Right lobe of liver (tissue), 6 donors: ENCODE results near the gene CCDC185. TPM values are rescaled to one million over a fixed set of nuclear protein-coding genes. Genes with fewer than 3 reads are reported as not detected.

Experiments used
- ATAC-seq, 4 donors: fragments of 200-7000 bp; cut with Tn5 transposase; one replicate each; pipeline ENCODE4 v1.9.1; 2020; ENCODE audit warnings: mild to moderate bottlenecking in 4 of 4, moderate library complexity in 4 of 4
- DNase-seq, 3 donors: peaks; one replicate each; pipeline ENCODE4 v3.0.0-alpha.2; 2020
- H3K27ac ChIP-seq, 3 donors: fragments of 200-600 bp; one replicate each; pipeline ENCODE4 v1.8.0; 2022
- H3K27me3 ChIP-seq, 2 donors: fragments of 200-600 bp; one replicate each; pipeline ENCODE4 v1.8.0; 2022
- H3K36me3 ChIP-seq, 4 donors: fragments of 200-600 bp; sonication (generic) in 1 of 4; one replicate each; pipeline versions ENCODE4 v1.5.1 to v1.8.0; 2017 to 2022; ENCODE audit warnings: control low read depth in 1 of 4
- H3K4me1 ChIP-seq, 4 donors: fragments of 200-600 bp; sonication (generic) in 1 of 4; one replicate each; pipeline versions ENCODE4 v1.5.1 to v1.8.0; 2017 to 2022; ENCODE audit warnings: control low read depth in 1 of 4
- H3K4me3 ChIP-seq, 3 donors: fragments of 200-600 bp; one replicate each; pipeline ENCODE4 v1.8.0; 2022
- H3K9me3 ChIP-seq, 4 donors: fragments of 200-600 bp; sonication (generic) in 1 of 4; one replicate each; pipeline versions ENCODE4 v1.5.1 to v1.8.0; 2017 to 2022; ENCODE audit warnings: control low read depth in 1 of 4
- CTCF ChIP-seq, 4 donors: fragments of 200-600 bp in 3 of 4; fragments of 450-650 bp in 1 of 4; IDR thresholded peaks; one replicate each; pipeline versions ENCODE4 v1.5.1 to v1.8.0; 2016 to 2022; ENCODE audit warnings: antibody characterized with exemption in 4 of 4, mild to moderate bottlenecking in 2 of 4
- POLR2A ChIP-seq: fragments of 450-650 bp; IDR thresholded peaks from one replicate; pipeline ENCODE4 v1.6.1; 2017; ENCODE audit warnings: antibody characterized with exemption, mild to moderate bottlenecking
- WGBS: methylation state at CpG from one replicate; pipeline ENCODE4 v1.1.6; 2018; ENCODE audit warnings: low coverage, low lambda C conversion rate; ENCODE audit not compliant: insufficient coverage; ENCODE audit errors: missing lambda C conversion rate; 5-methylcytosine and 5-hydroxymethylcytosine counted together
- intact Hi-C, 2 donors: fragments of 100-400 bp; cut with DNase I; formaldehyde crosslinking; loops; one replicate each; pipeline versions ENCODE4 v1.11.2 to v1.14.1; 2022
- total RNA-seq, 6 experiments: library from RNA; depleted of rRNA in 2 of 6; stranded (reverse); fragments of >200 nt in 2 of 6; fragmentation: NEBNext Ultra II Directional in 3 of 6; extraction: Animal tissue kit (Norgen Biotek cat#: 25700) in 3 of 6; gene quantifications; one replicate each; pipeline versions ENCODE4 v1.1.0 to v1.2.4, GENCODE V29; 2016 to 2023
- donor health status: DM: no; HTN: yes; CAD: no.
- donor health status: DM: no; HTN: no; CAD: no.
- donor health status: DM: no; HTN: no; CAD: no.
- donor health status: DM: no; HTN: yes; CAD: no.
- donor health status: DM: no; HTN: yes; CAD: no.

Gene CCDC185
- total RNA-seq, 6 experiments from 2014 or later: not detected

GRCh38 chr1:223374064-223374610 is 19.1 kb upstream of the CCDC185 start:
- Histone ChIP-seq H3K4me1 (no peaks in the 10 kb centered on the region), H3K9me3 (no peaks in the 10 kb centered on the region), H3K4me3 (no peak overlapping the region), H3K27ac (no peak overlapping the region), H3K27me3 (no peaks in the 10 kb centered on the region), H3K36me3 (no peaks in the 10 kb centered on the region)
- ATAC-seq: no peak
- TF ChIP-seq POLR2A: no peak
- TF ChIP-seq CTCF (IDR thresholded peaks at IDR 0.05): no peak
- 51% methylated on average over 4 of the region's 4 CpGs for WGBS
- no peak for DNase-seq
- intact Hi-C loops: no loop called here

- Histone ChIP-seq H3K4me1 (no peaks in the 10 kb centered on the region), H3K36me3 (no peaks in the 10 kb centered on the region), H3K27ac (no peak overlapping the region), H3K4me3 (no peak overlapping the region), H3K27me3 (no peaks in the 10 kb centered on the region), H3K9me3 (no peaks in the 10 kb centered on the region)
- ATAC-seq (no peak), DNase-seq (no peak)
- no peak for TF ChIP-seq POLR2A
- no peak for TF ChIP-seq CTCF (IDR thresholded peaks at IDR 0.05)
- intact Hi-C loops: no loop called here
Measured at GRCh38 chr1:223378754-223379153, 14.5 kb upstream of the CCDC185 start.

GRCh38 chr1:223386013-223386412 is 7.2 kb upstream of the CCDC185 start:
- Histone ChIP-seq H3K36me3 (no peaks in the 10 kb centered on the region), H3K4me3 (no peak overlapping the region), H3K27me3 (no peaks in the 10 kb centered on the region), H3K4me1 (no peaks in the 10 kb centered on the region), H3K9me3 (no peaks in the 10 kb centered on the region), H3K27ac (no peak overlapping the region)
- intact Hi-C loops: no loop called here
- TF ChIP-seq POLR2A (no peak), CTCF (IDR thresholded peaks at IDR 0.05) (no peak)
- ATAC-seq: no peak
- WGBS: 38% methylated on average over 1 of the region's 2 CpGs
- DNase-seq: no peak

GRCh38 chr1:223390618-223391017 is 2.6 kb upstream of the CCDC185 start:
- intact Hi-C loops: no loop called here
- no peak overlapping the region for H3K4me3 ChIP-seq
- no peaks in the 10 kb centered on the region for H3K4me1 ChIP-seq
- H3K27me3 ChIP-seq: peaks cover 0 to 5% of the 10 kb centered on the region in 2 donors
- no peak for ATAC-seq
- no peaks in the 10 kb centered on the region for H3K9me3 ChIP-seq
- no peak for DNase-seq
- H3K36me3 ChIP-seq: no peaks in the 10 kb centered on the region
- H3K27ac ChIP-seq: no peak overlapping the region
- TF ChIP-seq POLR2A (no peak), CTCF (IDR thresholded peaks at IDR 0.05) (no peak)

- ATAC-seq (no peak), DNase-seq (no peak)
- Histone ChIP-seq H3K27ac (no peak overlapping the region), H3K27me3 (peaks cover 0 to 5% of the 10 kb centered on the region in 2 donors), H3K4me3 (no peak overlapping the region), H3K4me1 (no peaks in the 10 kb centered on the region), H3K9me3 (no peaks in the 10 kb centered on the region), H3K36me3 (no peaks in the 10 kb centered on the region)
- 95% methylated on average over 11 of the region's 27 CpGs for WGBS
- intact Hi-C loops: no loop called here
- TF ChIP-seq CTCF (IDR thresholded peaks at IDR 0.05) (no peak), POLR2A (no peak)
Measured at GRCh38 chr1:223394242-223394641, 1.0 kb downstream of the CCDC185 start.
